Neuron (in vitro differentiated cells): Measurements from ENCODE around the gene PEX10.
"Not testable (repeated sequence)": the region's sequence is repeated elsewhere in the genome, so short reads cannot be mapped to it uniquely, and the experiment has no call there.

ENCODE experiments used
- H2AFZ ChIP-seq: one replicate; pipeline ENCODE4 v1.6.1; 2013; ENCODE audit warnings: low read depth, mild to moderate bottlenecking, inconsistent platforms, low read length, moderate library complexity
- H3K27me3 ChIP-seq: one replicate; pipeline ENCODE4 v1.6.1; 2013; ENCODE audit warnings: low read length; ENCODE audit not compliant: insufficient read depth
- H3K36me3 ChIP-seq: one replicate; pipeline ENCODE4 v1.6.1; 2013; ENCODE audit warnings: low read length; ENCODE audit not compliant: insufficient read depth
- H3K4me1 ChIP-seq: one replicate; pipeline ENCODE4 v1.6.1; 2013; ENCODE audit warnings: low read length; ENCODE audit not compliant: insufficient read depth
- H3K4me3 ChIP-seq: 2 replicates; pipeline ENCODE4 v1.5.1; 2013; ENCODE audit warnings: mild to moderate bottlenecking, low read length, moderate library complexity
- H3K9me3 ChIP-seq: one replicate; pipeline ENCODE4 v1.6.1; 2013; ENCODE audit warnings: low read length

Gene PEX10

GRCh38 chr1:2449636-2450454, 37.5 kb upstream of the PEX10 start:
- peaks cover 45% of the 10 kb centered on the region for H3K4me1 ChIP-seq
- H3K36me3 ChIP-seq: no peaks in the 10 kb centered on the region
- peaks cover 22% of the 10 kb centered on the region for H3K27me3 ChIP-seq
- H3K4me3 ChIP-seq: no peak overlapping the region
- no peak overlapping the region for H2AFZ ChIP-seq
- H3K9me3 ChIP-seq: no peaks in the 10 kb centered on the region

GRCh38 chr1:2448098-2448445, 35.7 kb upstream of the PEX10 start:
- no peaks in the 10 kb centered on the region for H3K36me3 ChIP-seq
- no peak overlapping the region for H2AFZ ChIP-seq
- H3K9me3 ChIP-seq: no peaks in the 10 kb centered on the region
- H3K4me1 ChIP-seq: peaks cover 44% of the 10 kb centered on the region
- peaks cover 33% of the 10 kb centered on the region for H3K27me3 ChIP-seq
- H3K4me3 ChIP-seq: no peak overlapping the region

GRCh38 chr1:2447276-2448097, 35.1 kb upstream of the PEX10 start:
- peaks cover 34% of the 10 kb centered on the region for H3K27me3 ChIP-seq
- no peak overlapping the region for H3K4me3 ChIP-seq
- H3K9me3 ChIP-seq: no peaks in the 10 kb centered on the region
- no peaks in the 10 kb centered on the region for H3K36me3 ChIP-seq
- peaks cover 47% of the 10 kb centered on the region for H3K4me1 ChIP-seq
- no peak overlapping the region for H2AFZ ChIP-seq

- H3K4me1 ChIP-seq: peaks cover 41% of the 10 kb centered on the region
- no peaks in the 10 kb centered on the region for H3K9me3 ChIP-seq
- H3K27me3 ChIP-seq: peaks cover 37% of the 10 kb centered on the region
- H3K4me3 ChIP-seq: no peak overlapping the region
- H3K36me3 ChIP-seq: no peaks in the 10 kb centered on the region
- no peak overlapping the region for H2AFZ ChIP-seq
Measured at GRCh38 chr1:2446861-2447260, 34.5 kb upstream of the PEX10 start.

DNA sequence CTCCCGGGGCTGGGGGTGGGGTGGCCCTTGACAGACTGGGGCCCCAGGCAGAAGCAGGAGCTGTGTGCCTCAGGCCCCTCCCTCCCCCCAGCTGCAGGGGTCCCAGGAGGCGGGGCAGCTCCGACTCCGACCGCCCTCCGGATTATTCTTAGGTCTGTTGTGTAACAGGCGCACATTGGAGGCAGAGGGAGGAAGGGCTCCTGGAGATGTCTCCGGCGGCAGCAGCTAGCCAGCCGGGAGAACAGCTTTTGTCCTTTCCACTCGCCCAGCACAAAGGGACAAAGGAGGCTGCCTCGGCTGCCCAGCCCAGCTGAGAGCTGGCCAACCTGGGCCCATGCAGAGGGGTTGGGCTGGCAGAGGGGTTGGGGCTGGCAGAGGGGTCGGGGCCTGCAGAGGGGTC, 34.0 kb upstream of the PEX10 start:
- Histone ChIP-seq H3K27me3 (peaks cover 42% of the 10 kb centered on the region), H3K36me3 (no peaks in the 10 kb centered on the region), H2AFZ (no peak overlapping the region), H3K4me3 (no peak overlapping the region), H3K4me1 (peaks cover 39% of the 10 kb centered on the region), H3K9me3 (no peaks in the 10 kb centered on the region)

DNA sequence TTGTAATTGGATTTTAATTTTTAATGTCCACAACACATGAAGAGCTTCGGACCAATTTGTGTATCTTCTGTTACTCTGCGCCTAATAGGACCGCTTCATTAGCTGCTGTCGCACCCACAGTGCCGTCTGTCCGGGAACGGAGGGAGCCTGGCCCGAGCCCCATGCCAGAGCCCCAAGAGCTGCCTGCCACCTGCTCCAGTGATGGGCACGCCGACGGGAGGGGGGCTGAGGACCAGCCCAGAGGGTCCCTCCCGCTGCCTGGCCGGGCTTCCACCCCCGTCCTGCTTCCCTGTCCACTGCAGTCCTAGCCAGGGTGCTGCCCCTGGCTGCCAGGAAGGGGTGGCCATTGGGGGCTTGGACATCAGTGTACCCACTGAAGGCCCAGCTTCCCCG, 33.5 kb upstream of the PEX10 start:
- no peak overlapping the region for H2AFZ ChIP-seq
- no peaks in the 10 kb centered on the region for H3K36me3 ChIP-seq
- peaks cover 37% of the 10 kb centered on the region for H3K4me1 ChIP-seq
- no peaks in the 10 kb centered on the region for H3K9me3 ChIP-seq
- H3K4me3 ChIP-seq: no peak overlapping the region
- H3K27me3 ChIP-seq: peaks cover 41% of the 10 kb centered on the region

DNA sequence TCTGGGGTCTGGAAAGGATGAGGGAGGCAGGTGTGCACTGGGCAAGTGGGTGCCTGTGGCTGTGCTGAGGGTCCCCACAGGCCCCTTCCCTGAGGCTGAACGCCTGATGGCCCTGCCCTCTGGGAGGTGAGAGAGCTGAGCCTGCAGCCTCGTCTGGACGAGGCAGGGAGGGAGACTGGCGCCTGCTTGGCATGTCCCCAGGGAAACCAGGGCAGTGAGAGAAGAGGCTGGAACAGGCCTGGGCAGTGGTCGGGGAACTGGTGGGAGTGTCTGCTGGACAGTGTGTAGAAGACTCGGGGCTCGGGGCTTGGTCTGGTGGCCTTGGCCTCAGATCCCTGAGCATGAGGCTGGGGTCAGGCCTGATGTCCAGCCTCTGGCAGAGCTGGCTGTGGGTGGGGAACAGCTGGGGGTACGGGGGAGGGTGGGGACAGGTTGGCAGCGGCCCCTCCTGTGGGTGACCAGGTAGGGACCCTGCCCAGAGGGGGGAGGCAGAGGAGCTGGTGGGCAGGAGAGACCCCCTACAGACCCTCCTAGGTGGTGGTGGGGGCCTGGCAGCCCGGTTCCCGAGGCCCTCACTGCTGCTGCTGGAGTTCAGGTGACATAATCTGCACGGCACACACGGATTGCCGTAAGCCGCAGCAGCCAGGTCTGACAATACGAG, 32.9 kb upstream of the PEX10 start:
- Histone ChIP-seq H2AFZ (no peak overlapping the region), H3K27me3 (peaks cover 42% of the 10 kb centered on the region), H3K4me3 (no peak overlapping the region), H3K36me3 (no peaks in the 10 kb centered on the region), H3K4me1 (peaks cover 37% of the 10 kb centered on the region), H3K9me3 (no peaks in the 10 kb centered on the region)

DNA sequence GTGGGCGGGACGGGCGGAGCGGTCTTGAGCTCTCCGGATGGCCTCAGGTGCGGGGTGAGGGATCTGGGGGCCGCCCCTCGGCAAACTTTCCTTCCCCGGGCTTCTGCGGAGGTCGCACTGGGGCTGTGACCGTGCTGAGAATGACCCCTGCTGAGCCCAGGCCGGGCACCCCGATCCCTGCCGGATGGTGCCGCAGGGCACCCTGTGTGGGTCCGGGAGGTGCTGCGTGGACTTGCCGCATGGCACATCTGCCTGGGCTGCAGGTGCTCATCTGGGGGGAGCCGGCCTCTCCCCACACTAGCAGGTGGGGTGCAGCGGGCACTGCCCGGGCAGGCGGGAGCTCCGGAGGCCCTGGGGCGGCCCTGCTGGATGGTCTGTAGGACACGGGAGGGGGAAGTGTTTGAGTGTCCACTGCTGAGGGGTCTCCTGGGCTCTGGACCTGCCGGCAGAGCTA, 31.8 kb upstream of the PEX10 start:
- no peaks in the 10 kb centered on the region for H3K9me3 ChIP-seq
- no peak overlapping the region for H2AFZ ChIP-seq
- peaks cover 37% of the 10 kb centered on the region for H3K4me1 ChIP-seq
- H3K36me3 ChIP-seq: no peaks in the 10 kb centered on the region
- H3K4me3 ChIP-seq: no peak overlapping the region
- H3K27me3 ChIP-seq: peaks cover 42% of the 10 kb centered on the region

DNA sequence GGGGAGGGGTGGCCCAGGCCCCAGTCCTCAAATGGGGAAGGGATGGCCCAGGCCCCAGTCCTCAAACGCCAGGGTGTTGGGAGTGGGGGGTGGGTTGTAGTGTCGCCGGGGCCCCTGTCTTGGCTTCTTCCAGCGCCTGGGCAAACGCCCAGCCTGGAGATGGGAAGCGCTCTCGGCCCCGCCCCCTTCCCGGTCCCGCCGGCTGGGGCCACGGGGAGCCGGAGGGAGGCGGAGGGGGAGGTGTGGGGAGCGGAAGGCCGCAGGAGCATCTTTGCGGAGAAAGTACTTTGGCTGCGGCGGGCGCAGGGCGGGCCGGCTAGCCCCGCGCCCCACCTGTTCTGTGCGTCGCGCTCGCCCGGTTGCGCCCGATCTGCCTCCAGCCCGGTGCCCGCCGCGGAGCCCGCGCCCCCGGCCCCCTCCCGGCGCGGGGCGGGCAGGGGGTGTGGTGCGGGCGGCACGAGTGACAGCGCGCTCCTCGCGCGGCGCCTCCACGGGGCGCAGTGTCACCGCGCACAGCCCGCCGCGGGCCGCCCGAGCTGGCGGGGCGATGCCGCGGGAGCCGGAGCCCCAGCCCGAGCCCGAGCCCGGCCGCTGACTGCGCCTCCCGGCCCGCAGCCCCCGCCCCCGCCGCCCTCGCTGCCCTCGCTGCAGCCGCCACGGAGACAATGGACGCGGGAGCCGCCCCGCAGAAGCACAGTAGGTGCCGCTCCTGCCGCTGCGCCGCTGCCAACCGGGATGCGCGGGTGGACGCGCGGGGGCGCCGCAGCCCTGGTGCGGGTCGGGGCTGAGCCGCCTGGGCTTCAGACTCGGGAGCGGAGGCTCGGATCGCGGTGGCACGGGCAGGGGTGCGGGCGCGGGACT, 31.1 kb upstream of the PEX10 start:
- no peaks in the 10 kb centered on the region for H3K36me3 ChIP-seq
- H3K9me3 ChIP-seq: no peaks in the 10 kb centered on the region
- H3K27me3 ChIP-seq: peaks cover 42% of the 10 kb centered on the region
- H3K4me3 ChIP-seq: no peak overlapping the region
- H2AFZ ChIP-seq: no peak overlapping the region
- peaks cover 37% of the 10 kb centered on the region for H3K4me1 ChIP-seq

- peaks cover 48% of the 10 kb centered on the region for H3K27me3 ChIP-seq
- H2AFZ ChIP-seq: no peak overlapping the region
- no peak overlapping the region for H3K4me3 ChIP-seq
- H3K4me1 ChIP-seq: peaks cover 30% of the 10 kb centered on the region
- H3K9me3 ChIP-seq: no peaks in the 10 kb centered on the region
- H3K36me3 ChIP-seq: no peaks in the 10 kb centered on the region
Measured at GRCh38 chr1:2442661-2443060, 30.3 kb upstream of the PEX10 start.

GRCh38 chr1:2441746-2442145, 29.4 kb upstream of the PEX10 start:
- Histone ChIP-seq H3K4me1 (peaks cover 20% of the 10 kb centered on the region), H3K27me3 (peaks cover 48% of the 10 kb centered on the region), H3K36me3 (no peaks in the 10 kb centered on the region), H3K4me3 (no peak overlapping the region), H2AFZ (no peak overlapping the region), H3K9me3 (no peaks in the 10 kb centered on the region)

- H3K36me3 ChIP-seq, H2AFZ ChIP-seq, H3K4me1 ChIP-seq, H3K9me3 ChIP-seq, H3K4me3 ChIP-seq: not testable (repeated sequence)
- peaks cover 52% of the 10 kb centered on the region for H3K27me3 ChIP-seq
Measured at GRCh38 chr1:2440346-2440745, 28.0 kb upstream of the PEX10 start.
